ENCODE results near the gene RABGAP1L. TPM values are rescaled to one million over a fixed set of nuclear protein-coding genes. Genes with fewer than 3 reads are reported as not detected.
A peak's percentile ranks its signal among the peaks of the same experiment; 100 is the strongest.
"Not testable (repeated sequence)": the region's sequence is repeated elsewhere in the genome, so short reads cannot be mapped to it uniquely, and the experiment has no call there.

Gene RABGAP1L
- total RNA-seq, 1 donor from 2014 or later = 44.1 TPM

DNA sequence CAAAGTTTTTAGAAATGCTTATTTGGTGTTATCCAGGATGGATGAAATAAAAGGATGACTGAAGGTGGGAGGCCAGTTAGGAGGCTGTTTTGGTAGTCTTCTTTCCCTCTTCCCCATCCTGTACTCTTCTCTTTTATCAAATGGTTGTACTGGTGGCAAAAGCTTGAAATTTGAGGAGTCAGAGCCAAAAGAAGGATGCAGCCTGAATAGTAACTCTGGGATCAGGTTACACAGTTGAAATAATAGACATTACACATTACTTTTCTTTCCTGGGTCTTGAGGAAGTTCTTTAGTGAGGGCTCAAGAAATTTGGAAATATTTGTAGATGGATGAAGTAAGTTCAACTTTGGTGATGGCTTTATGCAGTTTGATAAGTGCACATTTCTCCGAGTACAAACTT, 397.1 kb downstream of the RABGAP1L start:
- H3K4me1 Mint-ChIP-seq (ENCODE audit: low read depth, unreplicated experiment) = no peaks in the 10 kb centered on the region

DNA sequence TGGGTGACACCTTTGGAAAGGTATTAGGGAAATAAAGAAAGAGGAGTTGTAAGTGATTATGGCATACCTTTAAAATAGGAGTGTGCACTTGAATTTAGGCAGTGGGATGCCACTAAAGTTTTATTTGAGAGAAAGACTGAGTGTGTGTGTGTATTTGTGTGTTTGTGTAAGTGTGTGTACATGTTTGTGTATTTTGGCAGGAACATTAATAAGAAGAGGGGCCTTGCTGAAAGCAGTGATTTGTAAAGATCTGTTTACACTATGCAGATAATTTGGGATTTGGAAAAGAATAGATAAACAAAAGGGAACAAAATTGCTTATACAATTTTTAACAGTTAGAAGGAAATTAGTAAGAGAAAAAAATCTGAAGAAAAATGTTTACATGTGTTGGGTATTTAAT, 409.2 kb downstream of the RABGAP1L start:
- TF ChIP-seq, protein P1, sequence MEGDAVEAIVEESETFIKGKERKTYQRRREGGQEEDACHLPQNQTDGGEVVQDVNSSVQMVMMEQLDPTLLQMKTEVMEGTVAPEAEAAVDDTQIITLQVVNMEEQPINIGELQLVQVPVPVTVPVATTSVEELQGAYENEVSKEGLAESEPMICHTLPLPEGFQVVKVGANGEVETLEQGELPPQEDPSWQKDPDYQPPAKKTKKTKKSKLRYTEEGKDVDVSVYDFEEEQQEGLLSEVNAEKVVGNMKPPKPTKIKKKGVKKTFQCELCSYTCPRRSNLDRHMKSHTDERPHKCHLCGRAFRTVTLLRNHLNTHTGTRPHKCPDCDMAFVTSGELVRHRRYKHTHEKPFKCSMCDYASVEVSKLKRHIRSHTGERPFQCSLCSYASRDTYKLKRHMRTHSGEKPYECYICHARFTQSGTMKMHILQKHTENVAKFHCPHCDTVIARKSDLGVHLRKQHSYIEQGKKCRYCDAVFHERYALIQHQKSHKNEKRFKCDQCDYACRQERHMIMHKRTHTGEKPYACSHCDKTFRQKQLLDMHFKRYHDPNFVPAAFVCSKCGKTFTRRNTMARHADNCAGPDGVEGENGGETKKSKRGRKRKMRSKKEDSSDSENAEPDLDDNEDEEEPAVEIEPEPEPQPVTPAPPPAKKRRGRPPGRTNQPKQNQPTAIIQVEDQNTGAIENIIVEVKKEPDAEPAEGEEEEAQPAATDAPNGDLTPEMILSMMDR (IDR thresholded peaks at IDR 0.05; ENCODE audit: partially characterized antibody, unreplicated experiment) = no peak
- H3K4me3 Mint-ChIP-seq (ENCODE audit: unreplicated experiment) = no peak overlapping the region
- no peaks in the 10 kb centered on the region for H3K4me1 Mint-ChIP-seq (ENCODE audit: low read depth, unreplicated experiment)
- H3K9me3 Mint-ChIP-seq (ENCODE audit: unreplicated experiment) = no peaks in the 10 kb centered on the region
- no peaks in the 10 kb centered on the region for H3K36me3 Mint-ChIP-seq (ENCODE audit: unreplicated experiment)
- H3K27ac Mint-ChIP-seq (ENCODE audit: unreplicated experiment) = no peak overlapping the region
- DNase-seq = no peak
- peaks cover 1% of the 10 kb centered on the region for H3K27me3 Mint-ChIP-seq (ENCODE audit: unreplicated experiment)

More for the DNA sequence above, 397.1 kb downstream of the RABGAP1L start:
- TF ChIP-seq, protein P1 (IDR thresholded peaks at IDR 0.05; ENCODE audit: partially characterized antibody, unreplicated experiment) = no peak
- H3K27me3 Mint-ChIP-seq (ENCODE audit: unreplicated experiment) = no peaks in the 10 kb centered on the region
- no peaks in the 10 kb centered on the region for H3K9me3 Mint-ChIP-seq (ENCODE audit: unreplicated experiment)
- no peak overlapping the region for H3K27ac Mint-ChIP-seq (ENCODE audit: unreplicated experiment)
- no peak for DNase-seq
- no peak overlapping the region for H3K4me3 Mint-ChIP-seq (ENCODE audit: unreplicated experiment)
- no peaks in the 10 kb centered on the region for H3K36me3 Mint-ChIP-seq (ENCODE audit: unreplicated experiment)

DNA sequence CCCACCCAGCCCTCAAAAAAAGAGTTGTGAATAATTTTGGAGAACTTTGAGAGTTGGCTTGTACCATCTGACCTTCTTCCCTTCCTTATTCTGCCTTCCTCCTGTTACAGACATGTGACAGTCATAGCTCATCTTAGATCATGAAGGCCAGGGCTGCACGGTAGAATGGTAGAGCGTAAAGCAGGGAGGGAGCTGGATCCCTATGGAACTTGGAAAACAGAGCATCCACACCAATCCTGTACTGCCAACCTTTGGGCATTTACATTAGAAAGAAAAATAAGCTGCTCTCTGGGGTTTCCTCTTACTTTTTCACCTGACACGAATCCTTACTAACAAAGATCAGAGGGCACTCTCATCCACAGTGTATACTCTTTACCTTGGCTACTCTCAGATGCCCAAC, 409.9 kb downstream of the RABGAP1L start:
- no peaks in the 10 kb centered on the region for H3K9me3 Mint-ChIP-seq (ENCODE audit: unreplicated experiment)
- H3K36me3 Mint-ChIP-seq (ENCODE audit: unreplicated experiment) = no peaks in the 10 kb centered on the region
- no peak overlapping the region for H3K27ac Mint-ChIP-seq (ENCODE audit: unreplicated experiment)
- H3K4me1 Mint-ChIP-seq (ENCODE audit: low read depth, unreplicated experiment) = no peaks in the 10 kb centered on the region
- no peak overlapping the region for H3K4me3 Mint-ChIP-seq (ENCODE audit: unreplicated experiment)
- peaks cover 1% of the 10 kb centered on the region for H3K27me3 Mint-ChIP-seq (ENCODE audit: unreplicated experiment)
- no peak for DNase-seq
- TF ChIP-seq, protein P1 (IDR thresholded peaks at IDR 0.05; ENCODE audit: partially characterized antibody, unreplicated experiment) = no peak

DNA sequence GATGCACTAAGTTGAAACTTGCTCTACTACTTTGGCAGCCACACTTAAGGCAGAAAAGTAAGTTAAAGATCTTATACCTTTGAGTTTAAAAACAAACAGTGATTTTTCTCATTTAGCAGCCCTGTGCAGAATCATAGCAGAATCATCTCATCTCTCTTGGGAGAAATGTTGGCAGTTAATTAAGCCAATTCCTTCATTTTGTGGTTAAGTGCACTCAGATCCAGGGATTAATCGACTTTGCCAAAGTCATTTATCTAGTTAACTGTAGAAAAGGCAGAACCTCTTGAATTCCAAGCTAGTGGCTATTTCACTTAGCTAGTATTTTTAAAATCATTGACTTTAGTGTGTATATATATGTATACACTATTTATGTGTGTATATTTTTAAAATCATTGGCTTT, 413.5 kb downstream of the RABGAP1L start:
- Mint-ChIP-seq H3K9me3 (ENCODE audit: unreplicated experiment) (peaks cover 4% of the 10 kb centered on the region), H3K27ac (ENCODE audit: unreplicated experiment) (peak overlapping the region; percentile 70), H3K4me1 (ENCODE audit: low read depth, unreplicated experiment) (no peaks in the 10 kb centered on the region), H3K4me3 (ENCODE audit: unreplicated experiment) (no peak overlapping the region), H3K27me3 (ENCODE audit: unreplicated experiment) (peaks cover 2% of the 10 kb centered on the region), H3K36me3 (ENCODE audit: unreplicated experiment) (peaks cover 8% of the 10 kb centered on the region)
- TF ChIP-seq, protein P1 (IDR thresholded peaks at IDR 0.05; ENCODE audit: partially characterized antibody, unreplicated experiment) = no peak
- no peak for DNase-seq

DNA sequence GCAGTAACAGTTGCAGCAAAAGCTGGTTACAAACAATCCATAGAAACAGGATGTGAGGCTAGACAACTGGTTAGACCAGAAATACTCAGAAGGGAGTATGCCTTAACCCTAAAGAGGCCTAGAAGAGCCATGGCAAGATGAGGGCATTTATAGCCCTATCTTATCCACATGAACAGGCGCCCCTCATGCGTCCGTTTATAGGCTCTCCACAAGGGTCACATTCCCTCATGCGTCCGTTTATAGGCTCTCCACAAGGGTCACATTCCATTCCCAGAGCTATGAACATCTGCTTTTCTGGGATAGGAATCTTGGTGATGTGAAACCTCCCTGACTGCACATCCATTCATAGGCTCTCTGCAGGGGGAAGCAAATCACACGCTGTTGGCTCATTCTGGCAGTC, 416.8 kb downstream of the RABGAP1L start:
- H3K27me3 Mint-ChIP-seq (ENCODE audit: unreplicated experiment); DNase-seq; H3K27ac Mint-ChIP-seq (ENCODE audit: unreplicated experiment); H3K4me3 Mint-ChIP-seq (ENCODE audit: unreplicated experiment); H3K4me1 Mint-ChIP-seq (ENCODE audit: low read depth, unreplicated experiment); H3K9me3 Mint-ChIP-seq (ENCODE audit: unreplicated experiment): not testable (repeated sequence)
- H3K36me3 Mint-ChIP-seq (ENCODE audit: unreplicated experiment) = peaks cover 12% of the 10 kb centered on the region

DNA sequence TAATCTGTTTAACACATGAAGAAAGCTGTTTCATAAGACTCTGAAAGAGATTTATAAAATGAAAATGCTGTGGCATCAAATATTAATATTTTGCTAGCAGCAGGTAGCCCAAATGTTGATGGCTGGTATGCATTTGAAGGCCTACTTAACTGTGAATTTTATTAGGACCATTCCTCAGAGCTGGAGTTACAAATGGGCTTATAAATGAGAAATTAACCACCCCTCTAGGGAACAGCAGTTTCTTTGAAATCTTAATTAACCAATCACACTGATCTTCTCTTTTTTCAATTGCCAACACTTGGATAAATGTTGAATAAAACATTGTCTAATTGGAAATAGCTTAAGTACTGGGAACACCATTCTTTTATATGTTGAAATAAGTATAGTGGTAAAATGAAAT, 418.4 kb downstream of the RABGAP1L start:
- TF ChIP-seq, protein P1 (IDR thresholded peaks at IDR 0.05; ENCODE audit: partially characterized antibody, unreplicated experiment) = no peak
- Mint-ChIP-seq H3K36me3 (ENCODE audit: unreplicated experiment) (peaks cover 12% of the 10 kb centered on the region), H3K27me3 (ENCODE audit: unreplicated experiment) (peaks cover 2% of the 10 kb centered on the region), H3K27ac (ENCODE audit: unreplicated experiment) (no peak overlapping the region), H3K4me1 (ENCODE audit: low read depth, unreplicated experiment) (no peaks in the 10 kb centered on the region), H3K4me3 (ENCODE audit: unreplicated experiment) (no peak overlapping the region), H3K9me3 (ENCODE audit: unreplicated experiment) (peaks cover 4% of the 10 kb centered on the region)
- no peak for DNase-seq

Measured in glutamatergic neuron (in vitro differentiated cells).